ENCODE data around the gene CFAP251. TPM values are rescaled to one million over a fixed set of nuclear protein-coding genes. Genes with fewer than 3 reads are reported as not detected.

CFAP251 gene
- total and polyA plus RNA-seq, 2 of the 13 experiments (the other 11 are each of a cell fraction or from before 2014, with no cell fraction given): 0.30 to 0.42 TPM

DNA sequence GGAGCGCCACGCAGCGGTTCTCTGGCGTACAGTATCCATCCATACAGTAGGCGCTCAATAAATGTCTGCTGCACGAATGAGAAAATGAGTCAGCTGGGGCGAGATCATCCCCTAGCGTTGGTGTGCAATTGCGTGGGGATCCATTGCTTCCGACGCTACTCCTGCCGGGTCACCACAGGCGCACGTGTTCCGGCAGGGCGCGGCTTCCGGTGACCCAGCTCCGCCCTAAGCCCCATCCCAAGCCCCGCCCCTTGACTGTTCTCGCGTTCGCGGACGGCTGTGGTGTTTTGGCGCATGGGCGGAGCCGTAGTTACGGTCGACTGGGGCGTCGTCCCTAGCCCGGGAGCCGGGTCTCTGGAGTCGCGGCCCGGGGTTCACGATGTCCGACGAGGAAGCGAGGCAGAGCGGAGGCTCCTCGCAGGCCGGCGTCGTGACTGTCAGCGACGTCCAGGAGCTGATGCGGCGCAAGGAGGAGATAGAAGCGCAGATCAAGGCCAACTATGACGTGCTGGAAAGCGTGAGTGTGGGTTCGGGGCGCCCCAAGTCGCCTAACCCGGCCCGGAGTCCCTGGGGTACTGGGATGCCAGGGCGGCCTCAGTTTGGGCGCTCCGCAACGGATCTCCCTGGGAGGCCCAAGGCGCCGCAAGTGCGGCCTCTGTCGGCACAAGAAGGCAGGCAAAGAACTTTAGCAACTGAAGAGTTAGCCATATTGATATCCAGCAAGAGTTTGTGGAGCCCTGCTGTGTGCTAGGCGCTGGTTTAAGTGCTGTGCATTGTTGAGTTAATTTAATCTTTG is 29.7 kb upstream of the CFAP251 start, which contains the start of gene PSMD9 (continued):
- TF ChIP-seq, protein P1, sequence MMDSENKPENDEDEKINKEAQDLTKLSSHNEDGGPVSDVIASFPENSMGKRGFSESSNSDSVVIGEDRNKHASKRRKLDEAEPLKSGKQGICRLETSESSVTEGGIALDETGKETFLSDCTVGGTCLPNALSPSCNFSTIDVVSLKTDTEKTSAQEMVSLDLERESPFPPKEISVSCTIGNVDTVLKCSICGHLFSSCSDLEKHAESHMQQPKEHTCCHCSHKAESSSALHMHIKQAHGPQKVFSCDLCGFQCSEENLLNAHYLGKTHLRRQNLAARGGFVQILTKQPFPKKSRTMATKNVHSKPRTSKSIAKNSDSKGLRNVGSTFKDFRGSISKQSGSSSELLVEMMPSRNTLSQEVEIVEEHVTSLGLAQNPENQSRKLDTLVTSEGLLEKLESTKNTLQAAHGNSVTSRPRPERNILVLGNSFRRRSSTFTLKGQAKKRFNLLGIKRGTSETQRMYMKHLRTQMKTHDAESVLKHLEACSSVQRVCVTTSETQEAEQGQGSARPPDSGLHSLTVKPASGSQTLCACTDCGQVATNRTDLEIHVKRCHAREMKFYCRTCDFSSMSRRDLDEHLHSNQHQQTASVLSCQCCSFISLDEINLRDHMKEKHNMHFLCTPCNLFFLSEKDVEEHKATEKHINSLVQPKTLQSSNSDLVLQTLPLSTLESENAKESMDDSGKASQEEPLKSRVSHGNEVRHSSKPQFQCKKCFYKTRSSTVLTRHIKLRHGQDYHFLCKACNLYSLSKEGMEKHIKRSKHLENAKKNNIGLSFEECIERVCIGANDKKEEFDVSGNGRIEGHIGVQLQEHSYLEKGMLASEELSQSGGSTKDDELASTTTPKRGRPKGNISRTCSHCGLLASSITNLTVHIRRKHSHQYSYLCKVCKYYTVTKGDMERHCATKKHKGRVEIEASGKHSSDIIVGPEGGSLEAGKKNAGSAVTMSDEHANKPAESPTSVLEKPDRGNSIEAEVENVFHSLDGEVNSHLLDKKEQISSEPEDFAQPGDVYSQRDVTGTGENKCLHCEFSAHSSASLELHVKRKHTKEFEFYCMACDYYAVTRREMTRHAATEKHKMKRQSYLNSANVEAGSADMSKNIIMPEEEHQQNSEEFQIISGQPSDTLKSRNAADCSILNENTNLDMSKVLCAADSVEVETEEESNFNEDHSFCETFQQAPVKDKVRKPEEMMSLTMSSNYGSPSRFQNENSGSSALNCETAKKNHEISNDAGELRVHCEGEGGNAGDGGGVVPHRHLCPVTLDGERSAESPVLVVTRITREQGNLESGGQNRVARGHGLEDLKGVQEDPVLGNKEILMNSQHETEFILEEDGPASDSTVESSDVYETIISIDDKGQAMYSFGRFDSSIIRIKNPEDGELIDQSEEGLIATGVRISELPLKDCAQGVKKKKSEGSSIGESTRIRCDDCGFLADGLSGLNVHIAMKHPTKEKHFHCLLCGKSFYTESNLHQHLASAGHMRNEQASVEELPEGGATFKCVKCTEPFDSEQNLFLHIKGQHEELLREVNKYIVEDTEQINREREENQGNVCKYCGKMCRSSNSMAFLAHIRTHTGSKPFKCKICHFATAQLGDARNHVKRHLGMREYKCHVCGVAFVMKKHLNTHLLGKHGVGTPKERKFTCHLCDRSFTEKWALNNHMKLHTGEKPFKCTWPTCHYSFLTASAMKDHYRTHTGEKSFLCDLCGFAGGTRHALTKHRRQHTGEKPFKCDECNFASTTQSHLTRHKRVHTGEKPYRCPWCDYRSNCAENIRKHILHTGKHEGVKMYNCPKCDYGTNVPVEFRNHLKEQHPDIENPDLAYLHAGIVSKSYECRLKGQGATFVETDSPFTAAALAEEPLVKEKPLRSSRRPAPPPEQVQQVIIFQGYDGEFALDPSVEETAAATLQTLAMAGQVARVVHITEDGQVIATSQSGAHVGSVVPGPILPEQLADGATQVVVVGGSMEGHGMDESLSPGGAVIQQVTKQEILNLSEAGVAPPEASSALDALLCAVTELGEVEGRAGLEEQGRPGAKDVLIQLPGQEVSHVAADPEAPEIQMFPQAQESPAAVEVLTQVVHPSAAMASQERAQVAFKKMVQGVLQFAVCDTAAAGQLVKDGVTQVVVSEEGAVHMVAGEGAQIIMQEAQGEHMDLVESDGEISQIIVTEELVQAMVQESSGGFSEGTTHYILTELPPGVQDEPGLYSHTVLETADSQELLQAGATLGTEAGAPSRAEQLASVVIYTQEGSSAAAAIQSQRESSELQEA (CRISPR knock-in tag; IDR thresholded peaks at IDR 0.05; ENCODE audit: not compliant biosample characterization): peak; percentile 73
- TF ChIP-seq KDM2A (CRISPR knock-in tag; IDR thresholded peaks at IDR 0.05; ENCODE audit: borderline replicate concordance, low read depth) (peak; percentile 97), ZIK1 (CRISPR knock-in tag; IDR thresholded peaks at IDR 0.05; ENCODE audit: borderline replicate concordance, low read depth) (peak; percentile 92; the same call in 1 of the 2 replicates), ZNF546 (CRISPR knock-in tag; conservative IDR thresholded peaks at IDR 0.05) (no peak; the same call in 1 of the 2 replicates), SPEN (CRISPR knock-in tag; IDR thresholded peaks at IDR 0.05; ENCODE audit: low read depth) (peak; percentile 98), ZFYVE20 (CRISPR knock-in tag; IDR thresholded peaks at IDR 0.05; ENCODE audit: borderline replicate concordance, low read depth) (no peak), ZNF709 (CRISPR knock-in tag; IDR thresholded peaks at IDR 0.05) (peak; percentile 95; the same call in 1 of the 2 replicates)
- TF ChIP-seq, protein P2, sequence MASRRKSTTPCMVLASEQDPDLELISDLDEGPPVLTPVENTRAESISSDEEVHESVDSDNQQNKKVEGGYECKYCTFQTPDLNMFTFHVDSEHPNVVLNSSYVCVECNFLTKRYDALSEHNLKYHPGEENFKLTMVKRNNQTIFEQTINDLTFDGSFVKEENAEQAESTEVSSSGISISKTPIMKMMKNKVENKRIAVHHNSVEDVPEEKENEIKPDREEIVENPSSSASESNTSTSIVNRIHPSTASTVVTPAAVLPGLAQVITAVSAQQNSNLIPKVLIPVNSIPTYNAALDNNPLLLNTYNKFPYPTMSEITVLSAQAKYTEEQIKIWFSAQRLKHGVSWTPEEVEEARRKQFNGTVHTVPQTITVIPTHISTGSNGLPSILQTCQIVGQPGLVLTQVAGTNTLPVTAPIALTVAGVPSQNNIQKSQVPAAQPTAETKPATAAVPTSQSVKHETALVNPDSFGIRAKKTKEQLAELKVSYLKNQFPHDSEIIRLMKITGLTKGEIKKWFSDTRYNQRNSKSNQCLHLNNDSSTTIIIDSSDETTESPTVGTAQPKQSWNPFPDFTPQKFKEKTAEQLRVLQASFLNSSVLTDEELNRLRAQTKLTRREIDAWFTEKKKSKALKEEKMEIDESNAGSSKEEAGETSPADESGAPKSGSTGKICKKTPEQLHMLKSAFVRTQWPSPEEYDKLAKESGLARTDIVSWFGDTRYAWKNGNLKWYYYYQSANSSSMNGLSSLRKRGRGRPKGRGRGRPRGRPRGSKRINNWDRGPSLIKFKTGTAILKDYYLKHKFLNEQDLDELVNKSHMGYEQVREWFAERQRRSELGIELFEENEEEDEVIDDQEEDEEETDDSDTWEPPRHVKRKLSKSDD (CRISPR knock-in tag; IDR thresholded peaks at IDR 0.05; ENCODE audit: low read depth): peak; percentile 91
- TF ChIP-seq, protein P3, sequence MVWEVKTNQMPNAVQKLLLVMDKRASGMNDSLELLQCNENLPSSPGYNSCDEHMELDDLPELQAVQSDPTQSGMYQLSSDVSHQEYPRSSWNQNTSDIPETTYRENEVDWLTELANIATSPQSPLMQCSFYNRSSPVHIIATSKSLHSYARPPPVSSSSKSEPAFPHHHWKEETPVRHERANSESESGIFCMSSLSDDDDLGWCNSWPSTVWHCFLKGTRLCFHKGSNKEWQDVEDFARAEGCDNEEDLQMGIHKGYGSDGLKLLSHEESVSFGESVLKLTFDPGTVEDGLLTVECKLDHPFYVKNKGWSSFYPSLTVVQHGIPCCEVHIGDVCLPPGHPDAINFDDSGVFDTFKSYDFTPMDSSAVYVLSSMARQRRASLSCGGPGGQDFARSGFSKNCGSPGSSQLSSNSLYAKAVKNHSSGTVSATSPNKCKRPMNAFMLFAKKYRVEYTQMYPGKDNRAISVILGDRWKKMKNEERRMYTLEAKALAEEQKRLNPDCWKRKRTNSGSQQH (CRISPR knock-in tag; IDR thresholded peaks at IDR 0.05; ENCODE audit: low read depth): peak; percentile 84; the same call in 1 of the 2 replicates
- TF ChIP-seq, protein P4, sequence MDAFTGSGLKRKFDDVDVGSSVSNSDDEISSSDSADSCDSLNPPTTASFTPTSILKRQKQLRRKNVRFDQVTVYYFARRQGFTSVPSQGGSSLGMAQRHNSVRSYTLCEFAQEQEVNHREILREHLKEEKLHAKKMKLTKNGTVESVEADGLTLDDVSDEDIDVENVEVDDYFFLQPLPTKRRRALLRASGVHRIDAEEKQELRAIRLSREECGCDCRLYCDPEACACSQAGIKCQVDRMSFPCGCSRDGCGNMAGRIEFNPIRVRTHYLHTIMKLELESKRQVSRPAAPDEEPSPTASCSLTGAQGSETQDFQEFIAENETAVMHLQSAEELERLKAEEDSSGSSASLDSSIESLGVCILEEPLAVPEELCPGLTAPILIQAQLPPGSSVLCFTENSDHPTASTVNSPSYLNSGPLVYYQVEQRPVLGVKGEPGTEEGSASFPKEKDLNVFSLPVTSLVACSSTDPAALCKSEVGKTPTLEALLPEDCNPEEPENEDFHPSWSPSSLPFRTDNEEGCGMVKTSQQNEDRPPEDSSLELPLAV (CRISPR knock-in tag; conservative IDR thresholded peaks at IDR 0.05; ENCODE audit: low read depth): 0 out of 2 replicates have a peak, but pooled peaks have one; percentile 59
- TF ChIP-seq, protein P5, sequence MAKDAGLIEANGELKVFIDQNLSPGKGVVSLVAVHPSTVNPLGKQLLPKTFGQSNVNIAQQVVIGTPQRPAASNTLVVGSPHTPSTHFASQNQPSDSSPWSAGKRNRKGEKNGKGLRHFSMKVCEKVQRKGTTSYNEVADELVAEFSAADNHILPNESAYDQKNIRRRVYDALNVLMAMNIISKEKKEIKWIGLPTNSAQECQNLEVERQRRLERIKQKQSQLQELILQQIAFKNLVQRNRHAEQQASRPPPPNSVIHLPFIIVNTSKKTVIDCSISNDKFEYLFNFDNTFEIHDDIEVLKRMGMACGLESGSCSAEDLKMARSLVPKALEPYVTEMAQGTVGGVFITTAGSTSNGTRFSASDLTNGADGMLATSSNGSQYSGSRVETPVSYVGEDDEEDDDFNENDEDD (CRISPR knock-in tag; IDR thresholded peaks at IDR 0.05; ENCODE audit: borderline replicate concordance): peak; percentile 76; the same call in 1 of the 2 replicates
